HepG2 (cell line): ENCODE results near the gene SLC17A6. TPM values are rescaled to one million over a fixed set of nuclear protein-coding genes. Genes with fewer than 3 reads are reported as not detected.

Experiments
- ATAC-seq: fragments of 200-7000 bp; cut with Tn5 transposase; 3 replicates; pipeline ENCODE4 v1.9.1; 2020; ENCODE audit warnings: mild to moderate bottlenecking, moderate library complexity
- BruUV-seq: library from RNA; stranded (reverse); fragments of 400-500 nt; replicated peaks from 2 replicates; lab custom pipeline; 2021; lab: Mats Ljungman, UMichigan
- CTCF ChIA-PET: fragments of 300-600 bp; formaldehyde crosslinking; extraction: SDS; loops from one replicate; lab custom pipeline; 2021; ENCODE audit warnings: low total read pairs, inconsistent platforms, low intra/inter-chr PET ratio; lab: Yijun Ruan, JAX
- POLR2A ChIA-PET: fragments of 350-600 bp; sonication (Branson Sonifier 250); formaldehyde crosslinking; loops from one replicate; lab custom pipeline; 2020; ENCODE audit warnings: antibody characterized with exemption, inconsistent platforms; lab: Yijun Ruan, JAX
- DNase-seq: peaks from one replicate; pipeline ENCODE4 v3.0.0-alpha.2; 2015; ENCODE audit warnings: low spot score
- FAIRE-seq: peaks from 3 replicates; lab custom pipeline; 2011; peaks lifted over from hg19 to GRCh38; lab: Jason Lieb, UNC
- H2AFZ ChIP-seq: one replicate; pipeline ENCODE4 v1.6.1; 2011; ENCODE audit warnings: low read length, inconsistent platforms
- H3K27ac ChIP-seq: fragments of 300-600 bp; 3 replicates; pipeline ENCODE4 v1.8.0; 2011; ENCODE audit warnings: mixed run types, mild to moderate bottlenecking, mixed read lengths, low read length, inconsistent platforms; ENCODE audit not compliant: insufficient read depth; ENCODE audit errors: extremely low read length
- H3K27me3 ChIP-seq, 2 experiments: fragments of 200-600 bp in 1 of 2; 2 replicates in 1 of 2; 3 replicates in 1 of 2; pipeline versions ENCODE4 v1.6.0 to v1.8.0; 2011; ENCODE audit warnings: low read length in 2 of 2, mild to moderate bottlenecking in 2 of 2, moderate library complexity in 2 of 2, inconsistent platforms in 1 of 2; ENCODE audit not compliant: insufficient read depth in 2 of 2, control insufficient read depth in 1 of 2
- H3K36me3 ChIP-seq, 2 experiments: fragments of 200-600 bp in 1 of 2; replicated peaks in 1 of 2; 2 replicates in 1 of 2; 3 replicates in 1 of 2; pipeline versions ENCODE4 v1.5.1 to v1.8.0; 2011; ENCODE audit warnings: low read length in 2 of 2, inconsistent platforms in 1 of 2; ENCODE audit not compliant: insufficient read depth in 2 of 2, control insufficient read depth in 1 of 2
- H3K4me1 ChIP-seq: 2 replicates; pipeline ENCODE4 v1.5.1; 2012; ENCODE audit warnings: low read length, inconsistent platforms; ENCODE audit not compliant: insufficient read depth
- H3K4me2 ChIP-seq: 2 replicates; pipeline ENCODE4 v1.6.0; 2011; ENCODE audit warnings: low read depth, low read length, inconsistent platforms
- H3K4me3 ChIP-seq, 3 experiments: fragments of 200-600 bp in 1 of 3; sonication (generic), shearing (Covaris generic) in 1 of 3; replicated peaks in 1 of 3; 2 replicates each; pipeline ENCODE4 v1.5.1; 2011 to 2016; ENCODE audit warnings: low read length in 3 of 3, inconsistent platforms in 2 of 3, low read depth in 2 of 3, mild to moderate bottlenecking in 2 of 3, control low read depth in 1 of 3, mixed read lengths in 1 of 3; ENCODE audit not compliant: insufficient read depth in 1 of 3
- H3K79me2 ChIP-seq: one replicate; pipeline ENCODE4 v1.6.1; 2011; ENCODE audit warnings: low read length, inconsistent platforms; ENCODE audit not compliant: insufficient read depth
- H3K9ac ChIP-seq: 2 replicates; pipeline ENCODE4 v1.6.0; 2011; ENCODE audit warnings: mild to moderate bottlenecking, low read depth, low read length, inconsistent platforms; ENCODE audit not compliant: insufficient read depth
- H3K9me3 ChIP-seq: 2 replicates; pipeline ENCODE4 v1.5.1; 2012; ENCODE audit warnings: mild to moderate bottlenecking, low read length
- H4K20me1 ChIP-seq: 2 replicates; pipeline ENCODE4 v1.6.0; 2011; ENCODE audit warnings: inconsistent platforms, mild to moderate bottlenecking, low read length, moderate library complexity; ENCODE audit not compliant: insufficient read depth
- CREM ChIP-seq, 2 experiments: sonication (generic) in 1 of 2; formaldehyde crosslinking in 1 of 2; IDR thresholded peaks; 2 replicates each; pipeline versions ENCODE4 v1.4.0 to v1.6.1; 2016 to 2020; ENCODE audit warnings: antibody characterized with exemption in 1 of 2, mild to moderate bottlenecking in 1 of 2, missing genetic modification reagents in 1 of 2
- ESRRA ChIP-seq: sonication (generic); formaldehyde crosslinking; IDR thresholded peaks from 2 replicates; pipeline ENCODE4 v1.5.1; 2020; ENCODE audit warnings: mild to moderate bottlenecking, low read depth, missing genetic modification reagents
- MTA3 ChIP-seq: sonication (generic); formaldehyde crosslinking; IDR thresholded peaks from 2 replicates; pipeline ENCODE4 v1.4.0; 2020; ENCODE audit warnings: missing genetic modification reagents
- ZFY ChIP-seq: sonication (generic); formaldehyde crosslinking; IDR thresholded peaks from 2 replicates; pipeline ENCODE4 v1.4.0; 2020; ENCODE audit warnings: missing genetic modification reagents
- ZNF207 ChIP-seq: fragments of 450-650 bp; IDR thresholded peaks from 2 replicates; pipeline ENCODE4 v1.6.1; 2016; ENCODE audit warnings: antibody characterized with exemption, borderline replicate concordance
- ZNF501 ChIP-seq: sonication (generic); formaldehyde crosslinking; IDR thresholded peaks from 2 replicates; pipeline ENCODE4 v1.5.1; 2020; ENCODE audit warnings: mild to moderate bottlenecking, moderate library complexity, missing genetic modification reagents
- ZNF605 ChIP-seq: sonication (generic); formaldehyde crosslinking; IDR thresholded peaks from 2 replicates; pipeline ENCODE4 v1.8.0; 2022; ENCODE audit warnings: mild to moderate bottlenecking, missing genetic modification reagents
- ZNF629 ChIP-seq: sonication (generic); formaldehyde crosslinking; conservative IDR thresholded peaks from 2 replicates; pipeline ENCODE4 v1.5.0; 2020; ENCODE audit warnings: missing genetic modification reagents
- ZNF790 ChIP-seq: sonication (generic); formaldehyde crosslinking; IDR thresholded peaks from 2 replicates; pipeline ENCODE4 v1.8.0; 2022; ENCODE audit warnings: missing genetic modification reagents, mild to moderate bottlenecking, borderline replicate concordance
- in situ Hi-C: cut with HindIII; loops from 2 replicates; pipeline ENCODE4 v1.10.0; 2017; ENCODE audit warnings: low pct_unique_long_range_greater_than_20kb; ENCODE audit not compliant: extremely low pct_ligation_motif_present
- intact Hi-C: fragments of 100-400 bp; cut with micrococcal nuclease; formaldehyde crosslinking; loops from one replicate; pipeline ENCODE4 v1.10.0; 2022; ENCODE audit not compliant: unreplicated experiment
- polyA plus RNA-seq, 8 experiments: library from polyadenylated mRNA; depleted of rRNA in 3 of 8; stranded (reverse) in 7 of 8; unstranded in 1 of 8; fragments of >200 nt; fragmentation: Illumina TruSeq in 4 of 8; extraction: Trizol in 4 of 8; gene quantifications; 2 replicates each; pipeline versions ENCODE4 v1.2.1 to v1.2.3, GENCODE V29; 2011 to 2016; ENCODE audit warnings: low read depth in 4 of 8, missing spikeins in 1 of 8, mixed read lengths in 1 of 8; ENCODE audit not compliant: insufficient read depth in 1 of 8
- total RNA-seq, 5 experiments: library from RNA; depleted of rRNA; stranded (reverse); fragments of >200 nt; fragmentation: Illumina TruSeq; extraction: Trizol; gene quantifications; 2 replicates each; pipeline ENCODE4 v1.2.3, GENCODE V29; 2016; ENCODE audit warnings: low read depth in 1 of 5
- TF ChIP-seq, protein P1 (sequence below): IDR thresholded peaks from 2 replicates; pipeline ENCODE4 v1.6.1; 2016; ENCODE audit warnings: mild to moderate bottlenecking
- TF ChIP-seq, protein P2 (sequence below): sonication (generic); formaldehyde crosslinking; IDR thresholded peaks from 2 replicates; pipeline ENCODE4 v1.9.0; 2021; ENCODE audit warnings: missing genetic modification reagents, borderline replicate concordance
- TF ChIP-seq, protein P3 (sequence below): fragments of 450-650 bp; IDR thresholded peaks from 2 replicates; pipeline ENCODE4 v1.6.1; 2017

The SLC17A6 gene
- total and polyA plus RNA-seq, 2 of the 13 experiments (the other 11 are each of a cell fraction or from before 2014, with no cell fraction given) = not detected

DNA sequence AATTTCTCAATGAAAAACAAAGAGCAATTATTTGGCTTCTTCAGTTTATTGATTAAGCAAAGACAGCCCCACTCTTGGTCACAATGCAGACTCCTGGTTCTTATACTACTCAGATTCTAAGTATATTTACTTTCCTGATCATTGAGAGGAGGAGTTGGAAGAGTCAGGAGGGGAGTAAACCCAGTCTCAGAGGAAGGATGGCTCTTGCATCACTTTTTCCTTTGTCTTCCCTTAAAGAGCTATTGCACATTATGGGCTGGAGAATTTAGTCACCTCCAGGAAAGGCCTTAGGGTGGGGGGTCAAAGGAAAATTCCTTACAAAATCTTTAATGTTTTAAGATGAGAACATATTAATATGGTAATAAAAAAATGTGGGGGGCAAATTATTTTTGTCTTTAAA is 8.1 kb downstream of the SLC17A6 start:
- Histone ChIP-seq H3K36me3 (no peaks in the 10 kb centered on the region), H3K4me3 (no peak overlapping the region), H3K9ac (no peak overlapping the region), H3K27ac (no peak overlapping the region), H3K79me2 (no peaks in the 10 kb centered on the region), H3K27me3 (peaks cover 5 to 25% of the 10 kb centered on the region in 2 experiments; a peak in 4 of 5 replicates), H3K9me3 (no peaks in the 10 kb centered on the region), H3K4me2 (no peak overlapping the region), H3K4me1 (no peaks in the 10 kb centered on the region), H4K20me1 (no peaks in the 10 kb centered on the region), H2AFZ (no peak overlapping the region)
- intact Hi-C loops (no loop called here), in situ Hi-C loops (no loop called here)
- BruUV-seq = no TSS peak
- CTCF ChIA-PET = no interaction called here
- FAIRE-seq (no peak), DNase-seq (no peak), ATAC-seq (no peak)
- TF ChIP-seq, protein P1, sequence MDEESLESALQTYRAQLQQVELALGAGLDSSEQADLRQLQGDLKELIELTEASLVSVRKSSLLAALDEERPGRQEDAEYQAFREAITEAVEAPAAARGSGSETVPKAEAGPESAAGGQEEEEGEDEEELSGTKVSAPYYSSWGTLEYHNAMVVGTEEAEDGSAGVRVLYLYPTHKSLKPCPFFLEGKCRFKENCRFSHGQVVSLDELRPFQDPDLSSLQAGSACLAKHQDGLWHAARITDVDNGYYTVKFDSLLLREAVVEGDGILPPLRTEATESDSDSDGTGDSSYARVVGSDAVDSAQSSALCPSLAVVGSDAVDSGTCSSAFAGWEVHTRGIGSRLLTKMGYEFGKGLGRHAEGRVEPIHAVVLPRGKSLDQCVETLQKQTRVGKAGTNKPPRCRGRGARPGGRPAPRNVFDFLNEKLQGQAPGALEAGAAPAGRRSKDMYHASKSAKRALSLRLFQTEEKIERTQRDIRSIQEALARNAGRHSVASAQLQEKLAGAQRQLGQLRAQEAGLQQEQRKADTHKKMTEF (CRISPR knock-in tag) = no peak
- TF ChIP-seq MTA3 (CRISPR knock-in tag) = no peak
- no peak for TF ChIP-seq ESRRA
- TF ChIP-seq, protein P2, sequence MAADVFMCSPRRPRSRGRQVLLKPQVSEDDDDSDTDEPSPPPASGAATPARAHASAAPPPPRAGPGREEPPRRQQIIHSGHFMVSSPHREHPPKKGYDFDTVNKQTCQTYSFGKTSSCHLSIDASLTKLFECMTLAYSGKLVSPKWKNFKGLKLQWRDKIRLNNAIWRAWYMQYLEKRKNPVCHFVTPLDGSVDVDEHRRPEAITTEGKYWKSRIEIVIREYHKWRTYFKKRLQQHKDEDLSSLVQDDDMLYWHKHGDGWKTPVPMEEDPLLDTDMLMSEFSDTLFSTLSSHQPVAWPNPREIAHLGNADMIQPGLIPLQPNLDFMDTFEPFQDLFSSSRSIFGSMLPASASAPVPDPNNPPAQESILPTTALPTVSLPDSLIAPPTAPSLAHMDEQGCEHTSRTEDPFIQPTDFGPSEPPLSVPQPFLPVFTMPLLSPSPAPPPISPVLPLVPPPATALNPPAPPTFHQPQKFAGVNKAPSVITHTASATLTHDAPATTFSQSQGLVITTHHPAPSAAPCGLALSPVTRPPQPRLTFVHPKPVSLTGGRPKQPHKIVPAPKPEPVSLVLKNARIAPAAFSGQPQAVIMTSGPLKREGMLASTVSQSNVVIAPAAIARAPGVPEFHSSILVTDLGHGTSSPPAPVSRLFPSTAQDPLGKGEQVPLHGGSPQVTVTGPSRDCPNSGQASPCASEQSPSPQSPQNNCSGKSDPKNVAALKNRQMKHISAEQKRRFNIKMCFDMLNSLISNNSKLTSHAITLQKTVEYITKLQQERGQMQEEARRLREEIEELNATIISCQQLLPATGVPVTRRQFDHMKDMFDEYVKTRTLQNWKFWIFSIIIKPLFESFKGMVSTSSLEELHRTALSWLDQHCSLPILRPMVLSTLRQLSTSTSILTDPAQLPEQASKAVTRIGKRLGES (CRISPR knock-in tag) = no peak
- TF ChIP-seq ZNF790 = no peak
- TF ChIP-seq, protein P3, sequence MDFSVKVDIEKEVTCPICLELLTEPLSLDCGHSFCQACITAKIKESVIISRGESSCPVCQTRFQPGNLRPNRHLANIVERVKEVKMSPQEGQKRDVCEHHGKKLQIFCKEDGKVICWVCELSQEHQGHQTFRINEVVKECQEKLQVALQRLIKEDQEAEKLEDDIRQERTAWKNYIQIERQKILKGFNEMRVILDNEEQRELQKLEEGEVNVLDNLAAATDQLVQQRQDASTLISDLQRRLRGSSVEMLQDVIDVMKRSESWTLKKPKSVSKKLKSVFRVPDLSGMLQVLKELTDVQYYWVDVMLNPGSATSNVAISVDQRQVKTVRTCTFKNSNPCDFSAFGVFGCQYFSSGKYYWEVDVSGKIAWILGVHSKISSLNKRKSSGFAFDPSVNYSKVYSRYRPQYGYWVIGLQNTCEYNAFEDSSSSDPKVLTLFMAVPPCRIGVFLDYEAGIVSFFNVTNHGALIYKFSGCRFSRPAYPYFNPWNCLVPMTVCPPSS = no peak
- TF ChIP-seq ZNF501 (CRISPR knock-in tag) = no peak
- no peak for TF ChIP-seq CREM (IDR thresholded peaks at IDR 0.05)
- no peak for TF ChIP-seq CREM (CRISPR knock-in tag; IDR thresholded peaks at IDR 0.05)
- TF ChIP-seq ZFY (CRISPR knock-in tag) = no peak
- no peak for TF ChIP-seq ZNF629 (CRISPR knock-in tag)
- TF ChIP-seq ZNF605 (CRISPR knock-in tag) = no peak
- no peak for TF ChIP-seq ZNF207
- POLR2A ChIA-PET = no interaction called here
